KG1 (cell line): ENCODE measurements around the gene VWA7.
"Not testable (repeated sequence)": the region's sequence is repeated elsewhere in the genome, so short reads cannot be mapped to it uniquely, and the experiment has no call there.

Source experiments
- DNase-seq: peaks from one replicate; lab custom pipeline; 2025; lab: John Stamatoyannopoulos, UW

The VWA7 gene

GRCh38 chr6:31801031-31801927, 24.2 kb upstream of the VWA7 start:
- DNase-seq: not testable (repeated sequence)

- no peak for DNase-seq
Measured at GRCh38 chr6:31799781-31800180, 22.7 kb upstream of the VWA7 start.

- DNase-seq: no peak
Measured at GRCh38 chr6:31797588-31797987, 20.5 kb upstream of the VWA7 start.

GRCh38 chr6:31796993-31797385, 19.9 kb upstream of the VWA7 start:
- DNase-seq: no peak

- peak; percentile 58 for DNase-seq
Measured at GRCh38 chr6:31795616-31796298, 18.6 kb upstream of the VWA7 start, which contains the start of gene VARS1. Gene VARS1 (minus strand): TSS chr6:31795752. CDS start chr6:31795217, 535 bp downstream.

GRCh38 chr6:31794866-31795615, 17.9 kb upstream of the VWA7 start:
- no peak for DNase-seq

- no peak for DNase-seq
Measured at GRCh38 chr6:31794294-31794865, 17.3 kb upstream of the VWA7 start.

- DNase-seq: not testable (repeated sequence)
Measured at GRCh38 chr6:31793927-31794245, 16.8 kb upstream of the VWA7 start.

- DNase-seq: no peak
Measured at GRCh38 chr6:31792761-31793171, 15.6 kb upstream of the VWA7 start.

GRCh38 chr6:31792090-31792374, 14.9 kb upstream of the VWA7 start:
- DNase-seq: no peak

- no peak for DNase-seq
Measured at GRCh38 chr6:31791324-31792089, 14.4 kb upstream of the VWA7 start.

GRCh38 chr6:31785475-31785874, 8.3 kb upstream of the VWA7 start:
- no peak for DNase-seq

- DNase-seq: no peak
Measured at GRCh38 chr6:31784098-31784925, 7.2 kb upstream of the VWA7 start.

- DNase-seq: no peak
Measured at GRCh38 chr6:31782126-31782855, 5.2 kb upstream of the VWA7 start.

- no peak for DNase-seq
Measured at GRCh38 chr6:31781244-31782125, 4.4 kb upstream of the VWA7 start.

- DNase-seq: no peak
Measured at GRCh38 chr6:31780507-31781243, 3.5 kb upstream of the VWA7 start.

GRCh38 chr6:31779908-31780307, 2.8 kb upstream of the VWA7 start:
- DNase-seq: no peak
